ENCODE data around the gene HOXC6. TPM values are rescaled to one million over a fixed set of nuclear protein-coding genes. Genes with fewer than 3 reads are reported as not detected.

The HOXC6 gene
- total RNA-seq, 4 donors from 2014 or later, result 0.23 to 0.42 (median 0.32) TPM; not detected in 1

GRCh38 chr12:54008260-54008552 lies 20.0 kb upstream of the HOXC6 start:
- no peaks in the 10 kb centered on the region for H3K9me3 ChIP-seq
- no peak overlapping the region for H3K4me3 ChIP-seq
- peaks cover 11 to 99% (median 88%) of the 10 kb centered on the region in 4 donors for H3K27me3 ChIP-seq
- H3K36me3 ChIP-seq, result no peaks in the 10 kb centered on the region
- no peak for DNase-seq (ENCODE audit: extremely low spot score)
- H3K27ac ChIP-seq (replicated peaks in 1 of 4), result no peak overlapping the region
- 39% methylated on average over 2 of the region's 2 CpGs for WGBS
- TF ChIP-seq CTCF (IDR thresholded peaks at IDR 0.05) (no peak), POLR2A (IDR thresholded peaks at IDR 0.05; ENCODE audit: low read depth) (no peak), POLR2AphosphoS5 (IDR thresholded peaks at IDR 0.05) (no peak)
- intact Hi-C loops (cut with DNase I), result no loop called here
- H3K4me1 ChIP-seq, result peaks cover 16 to 42% (median 27%) of the 10 kb centered on the region in 4 donors

- Histone ChIP-seq H3K9me3 (no peaks in the 10 kb centered on the region), H3K4me3 (peak overlapping the region; percentile 16 to 51 (median 34)), H3K27ac (replicated peaks in 1 of 4) (no peak overlapping the region), H3K4me1 (peaks cover 18 to 47% (median 32%) of the 10 kb centered on the region in 4 donors), H3K27me3 (peaks cover 11 to 99% (median 86%) of the 10 kb centered on the region in 4 donors), H3K36me3 (no peaks in the 10 kb centered on the region)
- intact Hi-C loops (cut with DNase I), result loop anchor here (10.0 kb wide), 1 partner anchor 355 kb away; the partner anchor contains the start of gene GPR84
- WGBS, result 9% methylated on average over 28 of the region's 51 CpGs
- DNase-seq (ENCODE audit: extremely low spot score), result no peak
- TF ChIP-seq CTCF (IDR thresholded peaks at IDR 0.05), result no peak
- no peak for TF ChIP-seq EP300 (IDR thresholded peaks at IDR 0.05)
Measured at GRCh38 chr12:54009171-54010052, 18.8 kb upstream of the HOXC6 start.

GRCh38 chr12:54010053-54010971 lies 17.9 kb upstream of the HOXC6 start:
- peaks cover 22 to 56% (median 36%) of the 10 kb centered on the region in 4 donors for H3K4me1 ChIP-seq
- no peaks in the 10 kb centered on the region for H3K36me3 ChIP-seq
- no peak for DNase-seq (ENCODE audit: extremely low spot score)
- no peak overlapping the region for H3K4me3 ChIP-seq
- H3K27ac ChIP-seq (replicated peaks in 1 of 4), result no peak overlapping the region
- no peak for TF ChIP-seq CTCF (IDR thresholded peaks at IDR 0.05)
- no peak for TF ChIP-seq POLR2AphosphoS5 (IDR thresholded peaks at IDR 0.05)
- TF ChIP-seq EP300 (IDR thresholded peaks at IDR 0.05), result no peak
- no peak for TF ChIP-seq POLR2A (IDR thresholded peaks at IDR 0.05; ENCODE audit: low read depth)
- intact Hi-C loops (cut with DNase I), result loop anchor here (10.0 kb wide), 1 partner anchor 354 kb away; the partner anchor contains the start of gene GPR84
- 26% methylated on average over 10 of the region's 10 CpGs for WGBS
- peaks cover 11 to 99% (median 86%) of the 10 kb centered on the region in 4 donors for H3K27me3 ChIP-seq
- H3K9me3 ChIP-seq, result no peaks in the 10 kb centered on the region

GRCh38 chr12:54010972-54011664 lies 17.1 kb upstream of the HOXC6 start:
- TF ChIP-seq POLR2A (IDR thresholded peaks at IDR 0.05; ENCODE audit: low read depth) (no peak), CTCF (IDR thresholded peaks at IDR 0.05) (no peak), POLR2AphosphoS5 (IDR thresholded peaks at IDR 0.05) (no peak), EP300 (IDR thresholded peaks at IDR 0.05) (no peak)
- no peak for DNase-seq (ENCODE audit: extremely low spot score)
- H3K4me3 ChIP-seq, result no peak overlapping the region
- H3K27ac ChIP-seq (replicated peaks in 1 of 4), result no peak overlapping the region
- H3K4me1 ChIP-seq, result peaks cover 17 to 57% (median 31%) of the 10 kb centered on the region in 4 donors
- 9% methylated on average over 17 of the region's 17 CpGs for WGBS
- H3K9me3 ChIP-seq, result no peaks in the 10 kb centered on the region
- peaks cover 11 to 99% (median 88%) of the 10 kb centered on the region in 4 donors for H3K27me3 ChIP-seq
- no peaks in the 10 kb centered on the region for H3K36me3 ChIP-seq
- intact Hi-C loops (cut with DNase I), result loop anchor here (10.0 kb wide), 1 partner anchor 354 kb away; the partner anchor contains the start of gene GPR84

All from esophagus muscularis mucosa (tissue), 4 donors.